Choroid plexus epithelial cell (primary cell): ENCODE results near the gene CSMD2.

Experiments used
- DNase-seq: peaks from one replicate; pipeline ENCODE4 v3.0.0-alpha.2; 2010; ENCODE audit warnings: low read depth
- H3K4me3 ChIP-seq: 2 replicates; pipeline ENCODE4 v1.5.1; 2011; ENCODE audit warnings: low read depth, mild to moderate bottlenecking, control low read depth, low read length, moderate library complexity
- TF ChIP-seq, protein P1 (sequence below): conservative IDR thresholded peaks from 2 replicates; pipeline ENCODE4 v1.5.1; 2011; ENCODE audit warnings: low read depth, mild to moderate bottlenecking, control low read depth, inconsistent platforms, low read length, moderate library complexity

Gene CSMD2

DNA sequence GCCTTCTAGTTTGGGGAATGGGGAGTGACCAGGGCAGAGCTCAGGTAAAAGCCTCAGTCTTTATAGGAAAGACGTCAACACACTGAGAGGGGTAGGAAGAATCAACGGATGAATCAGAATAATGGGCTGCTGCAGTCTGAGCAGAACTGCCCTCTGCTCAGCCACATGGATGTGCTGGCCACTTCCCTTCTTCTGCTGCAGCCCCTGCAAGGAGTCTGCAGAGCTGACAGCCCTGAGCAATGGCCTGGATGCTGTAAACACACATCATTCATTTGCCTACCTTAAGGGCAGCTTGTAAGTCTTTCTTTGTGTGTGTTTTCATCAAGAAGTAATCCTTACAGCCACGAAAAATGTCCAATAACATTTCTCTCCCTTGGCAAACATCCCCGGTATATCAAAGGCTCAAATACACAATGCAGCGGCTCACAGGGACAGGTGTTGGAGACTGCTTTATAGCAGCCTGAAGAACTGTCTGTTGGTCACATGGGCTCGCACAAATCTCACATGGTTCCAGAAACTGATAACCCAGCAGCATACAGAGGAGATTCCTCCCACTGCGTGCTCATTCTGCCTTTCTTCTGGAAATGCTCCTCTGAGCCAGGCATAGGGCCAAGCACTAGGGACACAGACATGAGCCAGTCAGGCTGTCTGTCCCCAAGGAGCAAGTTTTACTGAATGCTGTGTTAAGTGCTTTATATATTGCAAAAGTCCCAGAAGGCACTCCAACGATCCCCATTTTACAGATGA is 191.1 kb downstream of the CSMD2 start:
- no peak for DNase-seq
- no peak overlapping the region for H3K4me3 ChIP-seq
- TF ChIP-seq, protein P1, sequence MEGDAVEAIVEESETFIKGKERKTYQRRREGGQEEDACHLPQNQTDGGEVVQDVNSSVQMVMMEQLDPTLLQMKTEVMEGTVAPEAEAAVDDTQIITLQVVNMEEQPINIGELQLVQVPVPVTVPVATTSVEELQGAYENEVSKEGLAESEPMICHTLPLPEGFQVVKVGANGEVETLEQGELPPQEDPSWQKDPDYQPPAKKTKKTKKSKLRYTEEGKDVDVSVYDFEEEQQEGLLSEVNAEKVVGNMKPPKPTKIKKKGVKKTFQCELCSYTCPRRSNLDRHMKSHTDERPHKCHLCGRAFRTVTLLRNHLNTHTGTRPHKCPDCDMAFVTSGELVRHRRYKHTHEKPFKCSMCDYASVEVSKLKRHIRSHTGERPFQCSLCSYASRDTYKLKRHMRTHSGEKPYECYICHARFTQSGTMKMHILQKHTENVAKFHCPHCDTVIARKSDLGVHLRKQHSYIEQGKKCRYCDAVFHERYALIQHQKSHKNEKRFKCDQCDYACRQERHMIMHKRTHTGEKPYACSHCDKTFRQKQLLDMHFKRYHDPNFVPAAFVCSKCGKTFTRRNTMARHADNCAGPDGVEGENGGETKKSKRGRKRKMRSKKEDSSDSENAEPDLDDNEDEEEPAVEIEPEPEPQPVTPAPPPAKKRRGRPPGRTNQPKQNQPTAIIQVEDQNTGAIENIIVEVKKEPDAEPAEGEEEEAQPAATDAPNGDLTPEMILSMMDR: no peak

DNA sequence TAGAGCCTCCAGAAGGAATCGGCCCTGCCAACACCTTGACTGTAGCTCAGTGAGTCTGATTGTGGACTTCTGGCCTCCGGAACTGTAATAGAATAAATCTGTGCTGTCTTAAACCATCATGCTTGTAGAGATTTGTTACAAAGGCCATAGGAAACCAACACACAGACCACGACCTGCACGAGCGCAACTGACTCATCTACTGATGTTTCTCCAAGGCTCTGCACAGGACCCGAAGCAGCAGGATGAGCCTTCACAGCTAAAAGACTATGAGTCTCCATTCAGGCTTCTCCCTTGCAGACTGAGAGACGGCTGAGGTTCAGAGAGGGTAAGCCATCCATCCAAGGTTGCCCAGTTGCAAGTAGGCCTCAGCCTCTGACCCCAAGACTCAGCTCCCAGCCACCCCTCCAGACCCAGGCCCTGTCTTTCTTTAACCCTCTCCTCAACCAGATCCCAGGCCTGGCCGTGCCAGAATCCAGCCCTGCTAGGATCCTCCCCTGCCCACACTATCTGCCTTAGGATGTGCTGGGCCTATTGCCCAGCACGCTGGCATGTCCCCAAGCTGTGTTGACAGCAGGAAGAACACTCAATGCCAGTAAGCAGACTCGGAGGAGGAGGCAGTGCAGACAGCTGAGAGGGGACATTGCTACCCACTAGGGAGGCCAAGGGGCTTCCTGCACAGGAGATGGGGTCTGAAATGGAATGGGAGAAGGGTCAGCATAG is 192.2 kb downstream of the CSMD2 start:
- TF ChIP-seq, protein P1: no peak
- H3K4me3 ChIP-seq: no peak overlapping the region
- DNase-seq: no peak

DNA sequence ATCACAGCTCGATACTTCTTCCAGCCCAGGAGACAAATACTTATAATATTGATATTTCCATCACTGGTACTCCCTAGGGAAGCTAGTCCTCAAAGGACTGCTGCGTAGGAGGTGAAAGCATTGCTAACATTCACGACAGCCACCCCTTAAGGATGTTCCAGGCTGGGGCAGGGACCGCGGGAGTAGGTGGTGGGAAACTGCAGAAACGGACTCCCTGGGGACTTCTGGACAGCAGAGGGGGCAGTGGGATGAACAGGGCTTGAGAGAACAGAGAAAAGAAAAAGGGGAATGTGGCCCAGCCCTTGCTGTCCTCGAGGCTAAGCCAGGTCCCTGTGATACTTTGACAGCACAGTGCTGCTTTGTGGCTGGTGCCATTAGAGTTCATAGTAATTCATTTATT is 193.1 kb downstream of the CSMD2 start:
- no peak for DNase-seq
- H3K4me3 ChIP-seq: no peak overlapping the region
- TF ChIP-seq, protein P1: no peak

DNA sequence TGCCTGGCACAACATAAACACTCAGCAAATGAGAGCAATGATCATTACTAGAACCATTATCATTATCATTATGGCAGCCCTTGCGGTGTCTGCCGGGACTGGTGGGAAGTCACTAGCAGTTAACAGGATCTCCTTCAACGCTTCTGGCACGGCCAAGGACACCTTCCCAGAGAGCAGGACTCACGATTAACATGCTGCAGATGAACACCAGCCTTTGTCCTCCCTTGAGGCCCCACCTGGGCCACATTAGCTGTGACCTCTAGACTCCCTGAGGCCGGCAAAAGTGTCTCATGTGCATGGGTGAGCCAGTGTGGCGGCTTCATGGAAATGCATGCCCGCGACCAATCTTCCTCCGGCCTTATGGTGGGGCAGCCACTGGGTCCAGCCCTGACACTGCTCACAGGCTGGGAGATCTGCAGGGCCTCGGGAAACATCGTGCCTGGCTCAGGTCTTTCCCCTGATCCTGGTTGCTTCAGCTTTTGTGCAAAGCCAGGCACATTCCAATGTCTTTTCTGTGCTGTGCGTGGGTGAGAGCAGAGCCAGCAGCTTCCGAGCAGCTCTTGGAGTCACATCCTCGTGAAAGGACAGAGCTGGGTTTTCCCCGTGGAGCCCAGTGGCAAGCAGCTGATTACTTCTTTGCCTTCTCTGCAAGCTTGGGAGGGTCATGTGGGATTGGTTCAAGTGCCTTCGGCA is 193.9 kb downstream of the CSMD2 start:
- TF ChIP-seq, protein P1: no peak
- DNase-seq: peak; percentile 4
- H3K4me3 ChIP-seq: no peak overlapping the region

DNA sequence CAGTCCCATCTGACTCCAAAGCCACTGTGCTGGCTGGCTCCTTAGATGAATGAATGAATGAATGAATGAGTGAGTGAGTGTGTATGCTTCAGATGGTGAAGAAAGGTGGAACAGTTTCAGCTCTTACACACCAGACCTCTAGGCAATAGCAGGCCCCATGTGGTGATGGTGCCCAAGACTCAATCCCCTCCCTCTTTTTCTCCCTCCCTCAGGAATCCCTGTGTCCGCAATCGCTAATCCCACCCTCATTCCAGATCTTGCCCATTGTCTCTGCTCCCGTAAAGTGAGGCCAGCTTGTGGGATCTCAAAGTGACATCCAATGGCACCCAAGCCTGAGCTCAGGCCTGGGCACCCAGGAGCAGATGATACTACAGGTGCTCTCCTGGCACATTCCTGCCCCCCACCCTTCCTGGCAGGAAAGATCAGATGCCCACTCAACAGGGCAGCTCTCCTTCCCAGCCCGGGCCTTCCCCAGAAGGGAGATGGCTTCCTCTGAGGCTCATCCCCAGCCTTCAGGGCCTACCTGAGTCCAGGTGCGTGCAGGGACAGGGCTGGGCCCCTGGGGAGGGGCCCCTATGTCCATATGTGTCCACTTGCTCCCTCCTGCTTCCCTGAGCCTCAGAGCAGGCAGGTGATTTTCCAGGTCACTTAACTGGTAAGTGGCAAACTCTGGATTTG is 194.7 kb downstream of the CSMD2 start:
- TF ChIP-seq, protein P1: no peak
- DNase-seq: no peak

DNA sequence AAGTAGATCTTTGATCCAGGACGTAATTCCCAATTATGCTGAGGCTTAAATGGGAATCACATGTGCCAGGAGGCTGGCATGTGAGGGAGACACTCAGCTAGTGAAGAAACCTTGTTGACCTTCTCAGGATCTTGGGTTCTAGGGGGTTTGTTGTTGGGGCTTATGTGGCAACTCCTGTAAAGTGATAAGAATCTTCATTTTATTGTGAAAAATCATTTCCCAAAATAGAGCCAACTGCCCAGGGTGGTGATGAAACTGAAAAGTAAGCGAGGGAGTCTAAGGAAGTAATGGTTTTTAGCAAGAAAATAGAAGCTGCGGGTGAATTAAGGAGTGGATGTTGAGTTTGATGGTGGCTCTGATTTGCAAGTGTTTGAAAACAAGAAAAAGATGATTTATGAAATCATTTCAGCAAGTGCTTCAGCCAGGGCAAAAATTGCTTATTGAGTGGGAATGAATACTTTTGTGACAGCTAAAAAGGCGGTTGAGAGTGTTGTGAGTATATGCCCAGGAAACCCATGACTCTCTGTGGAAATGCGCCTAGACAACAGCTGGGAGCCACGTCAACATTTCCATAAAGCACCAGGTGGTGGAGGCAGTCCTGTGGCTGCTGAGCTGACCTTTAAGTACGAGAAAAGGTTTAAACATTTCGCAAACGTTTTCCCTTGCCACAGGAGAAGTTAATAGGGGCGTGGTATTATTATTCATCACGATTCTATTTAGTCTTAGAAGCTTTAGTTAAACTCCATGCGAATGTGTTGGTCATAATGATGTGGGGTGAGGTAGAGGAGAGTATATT is 198.5 kb downstream of the CSMD2 start:
- TF ChIP-seq, protein P1: no peak
- H3K4me3 ChIP-seq: no peak overlapping the region
- no peak for DNase-seq

More for the DNA sequence above, 194.7 kb downstream of the CSMD2 start:
- no peak overlapping the region for H3K4me3 ChIP-seq
